Measurements from ENCODE around the gene RACK1.

The RACK1 gene

DNA sequence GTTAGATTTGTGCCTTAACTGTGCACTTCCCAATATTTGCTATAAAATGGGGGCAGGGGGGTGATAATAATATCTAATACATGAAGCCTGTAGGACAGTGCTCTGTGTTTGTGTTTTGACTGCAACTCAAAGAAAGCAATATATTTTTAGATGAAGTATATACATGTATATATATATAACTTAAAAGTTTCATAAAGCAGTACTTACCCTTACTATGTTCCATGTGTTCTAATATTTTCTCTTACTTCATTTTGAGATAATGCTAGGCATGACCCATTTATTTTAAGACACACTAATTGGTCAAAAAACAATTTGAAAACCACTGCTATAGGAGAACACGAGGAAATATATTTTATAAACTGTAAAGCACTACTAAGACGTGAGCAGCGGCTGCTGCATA lies 14.9 kb upstream of the RACK1 start:
- Histone ChIP-seq H3K27me3 (ENCODE audit: insufficient read depth, low read length) (no peaks in the 10 kb centered on the region), H3K4me3 (ENCODE audit: low read depth, low read length) (peak overlapping the region; percentile 95), H3K4me1 (ENCODE audit: control insufficient read depth, insufficient read depth, low read length, unreplicated experiment) (peaks cover 27% of the 10 kb centered on the region), H2AFZ (ENCODE audit: low read length, unreplicated experiment) (no peak overlapping the region), H3K79me2 (ENCODE audit: control insufficient read depth, insufficient read depth, low read length, unreplicated experiment) (peaks cover 77% of the 10 kb centered on the region), H3K27ac (ENCODE audit: low read depth, low read length) (no peak overlapping the region), H3K36me3 (ENCODE audit: insufficient read depth, low read length) (peaks cover 16% of the 10 kb centered on the region)

DNA sequence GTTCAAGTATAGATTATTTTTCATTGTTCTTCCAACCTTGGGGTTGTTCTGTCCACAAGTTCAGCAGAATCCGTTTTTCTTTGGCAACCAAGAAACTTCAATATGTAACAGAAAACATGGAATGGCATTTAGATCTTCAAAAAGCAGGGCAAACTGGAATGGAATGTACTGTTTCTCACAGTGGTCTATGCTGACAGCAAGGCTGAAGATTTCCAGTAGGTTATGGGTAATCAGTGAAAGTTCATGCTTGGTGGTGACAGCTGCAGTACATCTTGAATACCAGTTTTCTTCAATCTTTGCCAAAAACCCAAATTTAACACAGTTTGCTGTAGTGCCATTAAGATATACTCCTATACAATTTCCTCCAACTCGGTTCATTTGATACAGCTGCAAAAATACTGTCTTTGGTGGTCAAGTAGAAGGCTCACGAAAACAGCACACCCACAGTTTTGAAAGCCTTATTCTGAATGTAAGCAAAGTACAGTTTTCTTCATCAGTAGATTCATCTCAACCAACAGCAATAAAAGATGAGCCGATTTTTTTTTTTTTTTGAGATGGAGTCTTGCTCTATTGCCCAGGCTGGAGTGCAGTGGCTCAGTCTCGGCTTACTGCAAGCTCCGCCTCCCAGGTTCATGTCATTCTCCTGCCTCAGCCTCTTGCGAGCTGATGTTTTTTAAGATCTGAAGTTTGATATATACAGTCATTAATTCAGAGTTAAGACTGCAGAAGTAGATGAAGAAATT lies 12.3 kb upstream of the RACK1 start:
- peaks cover 35% of the 10 kb centered on the region for H3K4me1 ChIP-seq (ENCODE audit: control insufficient read depth, insufficient read depth, low read length, unreplicated experiment)
- H3K79me2 ChIP-seq (ENCODE audit: control insufficient read depth, insufficient read depth, low read length, unreplicated experiment): peaks cover 95% of the 10 kb centered on the region
- no peak overlapping the region for H2AFZ ChIP-seq (ENCODE audit: low read length, unreplicated experiment)
- no peaks in the 10 kb centered on the region for H3K27me3 ChIP-seq (ENCODE audit: insufficient read depth, low read length)
- H3K36me3 ChIP-seq (ENCODE audit: insufficient read depth, low read length): peaks cover 27% of the 10 kb centered on the region
- H3K4me3 ChIP-seq (ENCODE audit: low read depth, low read length): no peak overlapping the region
- H3K27ac ChIP-seq (ENCODE audit: low read depth, low read length): no peak overlapping the region

DNA sequence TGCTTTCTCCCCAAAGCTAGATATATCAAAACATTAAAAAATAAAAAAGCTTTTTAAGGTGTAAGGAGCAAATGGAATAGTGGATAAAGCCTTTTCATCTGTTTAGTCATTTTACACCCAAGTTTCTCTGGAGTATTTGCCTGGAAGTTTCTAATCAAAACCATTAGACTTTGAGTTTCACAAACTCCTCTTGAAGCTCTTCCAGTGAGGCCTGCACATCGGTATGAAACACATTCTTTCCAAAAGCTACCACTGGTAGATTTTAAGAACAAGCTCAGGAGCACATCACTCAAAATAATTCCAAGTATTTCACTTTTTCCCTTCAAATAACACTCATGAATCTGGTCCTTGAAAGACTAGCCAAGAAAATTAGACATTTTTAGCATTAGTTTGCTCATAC lies 11.6 kb upstream of the RACK1 start:
- Histone ChIP-seq H3K27ac (ENCODE audit: low read depth, low read length) (0 out of 2 replicates have a peak overlapping the region, but pooled peaks have one; percentile 6), H3K4me3 (ENCODE audit: low read depth, low read length) (no peak overlapping the region), H3K36me3 (ENCODE audit: insufficient read depth, low read length) (peaks cover 32% of the 10 kb centered on the region), H2AFZ (ENCODE audit: low read length, unreplicated experiment) (no peak overlapping the region), H3K27me3 (ENCODE audit: insufficient read depth, low read length) (no peaks in the 10 kb centered on the region), H3K4me1 (ENCODE audit: control insufficient read depth, insufficient read depth, low read length, unreplicated experiment) (peaks cover 38% of the 10 kb centered on the region), H3K79me2 (ENCODE audit: control insufficient read depth, insufficient read depth, low read length, unreplicated experiment) (peaks cover 96% of the 10 kb centered on the region)

DNA sequence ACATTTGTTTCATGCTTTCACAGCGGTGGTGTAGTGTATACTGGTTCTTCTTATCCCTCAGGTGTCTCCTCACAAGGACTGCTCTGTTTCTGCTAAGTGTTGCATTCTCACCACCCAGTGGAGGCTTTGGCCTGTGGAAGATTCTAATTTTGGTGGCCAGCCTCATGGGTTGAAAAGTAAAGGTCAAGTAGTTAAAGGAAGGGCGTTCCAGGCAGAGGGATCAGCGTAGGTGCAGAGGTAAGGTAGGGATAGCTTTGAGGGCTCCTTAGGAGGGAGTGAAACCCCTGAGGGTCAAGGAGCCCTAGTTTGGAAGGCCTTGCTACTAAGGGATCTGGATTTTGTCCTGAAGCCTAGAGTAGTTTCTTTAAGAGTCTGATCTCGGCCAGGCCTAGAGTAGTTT lies 4.6 kb upstream of the RACK1 start:
- no peaks in the 10 kb centered on the region for H3K27me3 ChIP-seq (ENCODE audit: insufficient read depth, low read length)
- no peak overlapping the region for H2AFZ ChIP-seq (ENCODE audit: low read length, unreplicated experiment)
- H3K4me3 ChIP-seq (ENCODE audit: low read depth, low read length): peak overlapping the region; percentile 98
- H3K4me1 ChIP-seq (ENCODE audit: control insufficient read depth, insufficient read depth, low read length, unreplicated experiment): peaks cover 34% of the 10 kb centered on the region
- peaks cover 83% of the 10 kb centered on the region for H3K79me2 ChIP-seq (ENCODE audit: control insufficient read depth, insufficient read depth, low read length, unreplicated experiment)
- H3K27ac ChIP-seq (ENCODE audit: low read depth, low read length): peak overlapping the region; percentile 60
- H3K36me3 ChIP-seq (ENCODE audit: insufficient read depth, low read length): peaks cover 19% of the 10 kb centered on the region; the same call in 1 of the 2 replicates

DNA sequence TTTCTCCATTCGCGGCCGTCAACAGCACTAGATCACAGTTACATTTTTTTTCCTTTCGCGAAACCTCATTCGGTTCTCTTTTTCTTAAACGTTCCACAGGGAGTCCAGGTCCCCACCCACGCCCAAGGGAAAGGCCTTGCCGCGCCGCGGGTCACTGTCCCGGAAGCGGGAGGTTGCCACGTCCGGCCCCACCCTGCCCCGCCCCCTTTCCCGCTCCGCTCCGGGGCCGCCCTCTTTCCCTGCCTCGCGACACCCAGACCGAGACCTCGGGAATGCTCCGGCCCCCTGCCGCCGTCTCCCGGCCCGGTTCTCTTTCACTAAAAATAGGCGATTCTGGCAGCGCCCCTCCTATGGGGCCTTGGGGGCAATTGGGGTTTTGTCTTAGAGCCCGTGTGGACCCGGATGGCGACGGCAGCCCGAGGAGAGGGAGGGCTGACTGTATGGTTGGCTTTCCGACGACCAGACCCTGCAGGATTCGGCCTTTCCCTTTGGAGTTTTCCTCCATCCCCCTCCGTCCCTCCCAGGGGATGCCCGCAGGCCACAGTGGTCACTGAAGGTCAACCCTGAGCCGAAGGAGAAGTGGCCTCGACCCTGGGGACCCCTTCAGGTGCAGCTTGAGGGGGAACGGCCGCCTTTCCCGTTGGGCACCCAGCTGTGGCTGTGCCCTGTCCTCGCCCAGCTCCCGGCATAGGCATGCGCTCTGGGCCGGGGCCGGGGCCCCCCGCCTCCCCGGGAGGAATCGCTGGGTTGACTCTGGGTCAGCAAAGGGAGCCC lies 2.8 kb upstream of the RACK1 start:
- H3K4me1 ChIP-seq (ENCODE audit: control insufficient read depth, insufficient read depth, low read length, unreplicated experiment): peaks cover 32% of the 10 kb centered on the region
- peak overlapping the region; percentile 93 for H3K27ac ChIP-seq (ENCODE audit: low read depth, low read length)
- peaks cover 84% of the 10 kb centered on the region for H3K79me2 ChIP-seq (ENCODE audit: control insufficient read depth, insufficient read depth, low read length, unreplicated experiment)
- peak overlapping the region; percentile 95 for H2AFZ ChIP-seq (ENCODE audit: low read length, unreplicated experiment)
- H3K27me3 ChIP-seq (ENCODE audit: insufficient read depth, low read length): no peaks in the 10 kb centered on the region
- peak overlapping the region; percentile 98 for H3K4me3 ChIP-seq (ENCODE audit: low read depth, low read length)
- H3K36me3 ChIP-seq (ENCODE audit: insufficient read depth, low read length): peaks cover 26% of the 10 kb centered on the region; the same call in 1 of the 2 replicates

DNA sequence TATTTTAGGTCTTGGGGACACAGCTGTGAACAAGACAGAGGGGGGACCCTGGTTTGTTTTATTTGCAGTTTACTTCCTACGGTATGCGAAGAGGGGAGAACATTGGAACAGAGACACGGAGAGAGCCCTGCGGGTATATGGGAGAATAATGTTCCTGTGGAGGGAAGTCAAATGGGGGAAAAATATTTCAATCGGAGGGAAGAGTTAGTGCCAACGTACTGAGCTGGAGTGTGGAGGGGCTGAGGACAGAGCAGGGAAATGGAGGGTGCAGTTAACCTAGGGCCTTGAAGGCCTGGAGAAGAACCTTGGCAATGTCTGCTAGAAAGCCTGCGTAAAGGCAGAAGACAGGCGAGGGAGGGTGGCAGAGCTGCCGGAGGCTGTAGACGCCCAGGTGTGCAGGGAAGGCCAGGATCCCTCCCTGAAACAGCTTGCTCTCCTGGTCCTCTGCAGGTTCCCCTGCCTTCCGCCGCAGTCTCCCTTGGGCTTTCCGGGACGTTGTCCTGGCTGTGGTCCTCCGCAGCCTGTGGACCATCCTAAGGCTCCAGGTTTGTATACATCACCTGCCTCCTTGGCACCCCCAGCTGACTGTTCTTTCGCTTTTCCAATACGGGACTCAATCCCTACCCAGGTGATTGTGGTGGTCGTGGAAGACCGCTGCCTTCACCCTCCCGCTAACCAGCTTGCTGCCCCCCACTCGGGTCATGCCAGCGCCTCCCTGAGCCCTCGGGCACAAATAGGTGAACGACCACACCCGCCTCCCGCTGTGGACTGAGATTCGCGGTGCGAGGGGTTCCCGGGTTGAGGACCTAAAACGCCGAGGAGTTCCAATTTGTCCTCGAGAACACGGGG lies 1.9 kb upstream of the RACK1 start:
- Histone ChIP-seq H3K27ac (ENCODE audit: low read depth, low read length) (peak overlapping the region; percentile 93), H3K4me3 (ENCODE audit: low read depth, low read length) (peak overlapping the region; percentile 98), H3K36me3 (ENCODE audit: insufficient read depth, low read length) (peaks cover 25% of the 10 kb centered on the region; the same call in 1 of the 2 replicates), H3K79me2 (ENCODE audit: control insufficient read depth, insufficient read depth, low read length, unreplicated experiment) (peaks cover 85% of the 10 kb centered on the region), H3K27me3 (ENCODE audit: insufficient read depth, low read length) (no peaks in the 10 kb centered on the region), H2AFZ (ENCODE audit: low read length, unreplicated experiment) (peak overlapping the region; percentile 95), H3K4me1 (ENCODE audit: control insufficient read depth, insufficient read depth, low read length, unreplicated experiment) (peaks cover 38% of the 10 kb centered on the region)

DNA sequence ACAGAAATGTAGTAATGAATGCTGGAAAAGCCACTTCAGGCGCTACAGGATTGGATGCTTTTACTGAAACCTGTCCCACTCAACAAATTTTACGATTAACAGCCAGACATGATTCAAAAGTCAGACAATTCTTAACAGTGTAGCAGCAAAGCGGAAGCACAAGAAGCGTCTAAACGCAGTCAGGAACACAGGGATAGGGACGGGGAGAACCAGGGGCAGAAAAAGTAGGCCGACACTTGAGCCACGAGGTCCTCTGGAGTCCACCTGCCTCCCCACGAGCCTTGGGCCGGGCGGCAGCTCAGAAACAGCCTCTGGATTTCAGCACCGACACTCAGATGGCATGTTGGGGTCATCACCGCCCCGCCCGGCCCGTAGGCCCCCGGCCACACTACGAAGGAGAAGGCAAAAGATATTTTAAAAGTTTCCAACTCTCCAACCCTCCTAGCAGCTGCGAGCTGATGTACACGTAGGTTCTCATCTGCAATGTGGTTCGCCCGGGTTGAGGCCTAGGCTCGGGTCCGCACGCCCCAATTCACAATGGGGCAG lies 615 bp downstream of the RACK1 start:
- Histone ChIP-seq H3K4me1 (ENCODE audit: control insufficient read depth, insufficient read depth, low read length, unreplicated experiment) (peaks cover 35% of the 10 kb centered on the region), H3K27me3 (ENCODE audit: insufficient read depth, low read length) (no peaks in the 10 kb centered on the region), H3K36me3 (ENCODE audit: insufficient read depth, low read length) (peaks cover 32% of the 10 kb centered on the region), H3K79me2 (ENCODE audit: control insufficient read depth, insufficient read depth, low read length, unreplicated experiment) (peaks cover 83% of the 10 kb centered on the region), H2AFZ (ENCODE audit: low read length, unreplicated experiment) (peak overlapping the region; percentile 90), H3K27ac (ENCODE audit: low read depth, low read length) (peak overlapping the region; percentile 93), H3K4me3 (ENCODE audit: low read depth, low read length) (peak overlapping the region; percentile 98)

DNA sequence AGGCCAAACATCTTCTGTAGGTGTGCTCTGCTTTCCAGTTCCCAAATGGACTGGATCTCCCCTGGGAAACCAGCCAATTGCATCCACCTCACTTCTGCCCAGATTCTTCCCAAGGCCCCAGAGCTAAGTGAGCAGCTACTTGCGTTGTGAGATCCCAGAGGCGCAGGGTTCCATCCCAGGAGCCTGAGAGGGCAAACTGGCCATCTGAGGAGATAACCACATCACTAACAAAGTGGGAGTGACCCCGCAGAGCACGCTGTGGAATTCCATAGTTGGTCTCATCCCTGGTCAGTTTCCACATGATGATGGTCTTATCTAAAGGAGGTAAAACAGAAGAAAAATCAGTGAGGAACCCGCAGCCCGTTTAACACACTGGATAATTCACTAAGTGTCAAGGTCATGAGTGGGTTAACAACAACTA lies 1.7 kb downstream of the RACK1 start:
- Histone ChIP-seq H3K4me3 (ENCODE audit: low read depth, low read length) (peak overlapping the region; percentile 98), H3K36me3 (ENCODE audit: insufficient read depth, low read length) (peaks cover 43% of the 10 kb centered on the region), H3K27me3 (ENCODE audit: insufficient read depth, low read length) (no peaks in the 10 kb centered on the region), H3K27ac (ENCODE audit: low read depth, low read length) (peak overlapping the region; percentile 93), H3K4me1 (ENCODE audit: control insufficient read depth, insufficient read depth, low read length, unreplicated experiment) (peaks cover 35% of the 10 kb centered on the region), H2AFZ (ENCODE audit: low read length, unreplicated experiment) (no peak overlapping the region), H3K79me2 (ENCODE audit: control insufficient read depth, insufficient read depth, low read length, unreplicated experiment) (peaks cover 79% of the 10 kb centered on the region)

DNA sequence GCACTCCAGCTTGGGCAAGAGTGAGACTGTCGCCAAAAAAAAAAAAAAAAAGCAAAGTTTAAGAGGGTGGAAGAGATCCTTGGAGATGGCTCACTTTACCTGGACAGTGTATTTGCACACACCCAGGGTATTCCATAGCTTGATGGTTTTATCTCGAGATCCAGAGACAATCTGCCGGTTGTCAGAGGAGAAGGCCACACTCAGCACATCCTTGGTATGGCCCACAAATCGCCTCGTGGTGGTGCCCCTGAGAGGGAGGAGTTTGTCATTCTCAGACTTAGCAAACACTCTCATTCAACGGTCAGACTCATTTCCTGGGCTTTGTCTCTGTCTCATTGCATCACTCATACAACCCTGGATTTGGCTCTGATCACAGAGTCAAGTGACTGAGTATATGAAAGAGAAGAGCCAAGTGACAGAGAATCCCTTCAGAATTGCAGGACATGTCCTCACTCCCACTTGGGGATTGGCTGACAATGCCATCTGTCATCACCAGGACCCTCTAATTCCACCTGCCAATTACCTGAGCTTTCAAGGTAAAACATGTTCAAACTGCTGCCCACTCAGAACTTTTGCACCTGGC lies 2.2 kb downstream of the RACK1 start:
- H3K36me3 ChIP-seq (ENCODE audit: insufficient read depth, low read length): peaks cover 49% of the 10 kb centered on the region
- peak overlapping the region; percentile 93 for H3K27ac ChIP-seq (ENCODE audit: low read depth, low read length)
- H2AFZ ChIP-seq (ENCODE audit: low read length, unreplicated experiment): no peak overlapping the region
- peaks cover 73% of the 10 kb centered on the region for H3K79me2 ChIP-seq (ENCODE audit: control insufficient read depth, insufficient read depth, low read length, unreplicated experiment)
- no peaks in the 10 kb centered on the region for H3K27me3 ChIP-seq (ENCODE audit: insufficient read depth, low read length)
- peak overlapping the region; percentile 98 for H3K4me3 ChIP-seq (ENCODE audit: low read depth, low read length)
- peaks cover 35% of the 10 kb centered on the region for H3K4me1 ChIP-seq (ENCODE audit: control insufficient read depth, insufficient read depth, low read length, unreplicated experiment)

All from ACC112 (cell line).